ENCODE results near the gene IL18RAP.

Gene IL18RAP

DNA sequence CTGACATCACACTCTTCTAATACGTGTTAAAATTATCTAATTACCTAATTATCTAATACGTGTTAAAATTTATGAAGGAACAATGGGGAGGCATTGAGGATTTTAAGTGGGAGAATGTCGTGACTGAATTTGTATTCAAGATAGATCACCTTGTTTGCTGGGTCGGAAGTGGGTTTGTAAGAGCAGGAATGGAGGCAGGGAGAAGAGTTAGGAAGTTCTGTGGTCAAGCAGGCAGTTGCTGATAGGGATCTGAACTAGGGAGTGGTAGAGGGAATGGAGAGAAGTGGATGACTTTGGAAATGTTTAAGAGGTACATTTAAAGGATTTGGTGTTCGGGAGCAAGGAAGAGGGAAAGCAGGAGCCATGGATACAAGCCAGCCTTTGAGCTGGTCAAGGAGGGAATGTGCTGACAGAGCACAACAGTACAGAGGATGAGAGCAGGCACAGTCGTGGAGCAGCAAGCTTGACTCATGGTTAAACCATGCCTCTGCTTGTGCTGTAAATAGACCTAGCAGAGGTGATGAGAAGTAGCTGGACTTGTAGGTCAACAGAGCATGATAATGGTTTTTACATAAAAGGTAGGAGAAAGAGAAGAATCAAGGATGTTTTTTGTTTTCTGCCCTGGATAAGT is 16.2 kb downstream of the IL18RAP start:
- TF ChIP-seq ZFX (IDR thresholded peaks at IDR 0.05; ENCODE audit: borderline replicate concordance), result no peak
- TF ChIP-seq, protein P1, sequence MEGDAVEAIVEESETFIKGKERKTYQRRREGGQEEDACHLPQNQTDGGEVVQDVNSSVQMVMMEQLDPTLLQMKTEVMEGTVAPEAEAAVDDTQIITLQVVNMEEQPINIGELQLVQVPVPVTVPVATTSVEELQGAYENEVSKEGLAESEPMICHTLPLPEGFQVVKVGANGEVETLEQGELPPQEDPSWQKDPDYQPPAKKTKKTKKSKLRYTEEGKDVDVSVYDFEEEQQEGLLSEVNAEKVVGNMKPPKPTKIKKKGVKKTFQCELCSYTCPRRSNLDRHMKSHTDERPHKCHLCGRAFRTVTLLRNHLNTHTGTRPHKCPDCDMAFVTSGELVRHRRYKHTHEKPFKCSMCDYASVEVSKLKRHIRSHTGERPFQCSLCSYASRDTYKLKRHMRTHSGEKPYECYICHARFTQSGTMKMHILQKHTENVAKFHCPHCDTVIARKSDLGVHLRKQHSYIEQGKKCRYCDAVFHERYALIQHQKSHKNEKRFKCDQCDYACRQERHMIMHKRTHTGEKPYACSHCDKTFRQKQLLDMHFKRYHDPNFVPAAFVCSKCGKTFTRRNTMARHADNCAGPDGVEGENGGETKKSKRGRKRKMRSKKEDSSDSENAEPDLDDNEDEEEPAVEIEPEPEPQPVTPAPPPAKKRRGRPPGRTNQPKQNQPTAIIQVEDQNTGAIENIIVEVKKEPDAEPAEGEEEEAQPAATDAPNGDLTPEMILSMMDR (IDR thresholded peaks at IDR 0.05), result no peak
- H3K27ac ChIP-seq, result no peak overlapping the region

GRCh38 chr2:102442967-102443828 is 20.2 kb downstream of the IL18RAP start:
- TF ChIP-seq ZFX (IDR thresholded peaks at IDR 0.05; ENCODE audit: borderline replicate concordance), result no peak
- TF ChIP-seq, protein P1 (IDR thresholded peaks at IDR 0.05), result peak; percentile 83

DNA sequence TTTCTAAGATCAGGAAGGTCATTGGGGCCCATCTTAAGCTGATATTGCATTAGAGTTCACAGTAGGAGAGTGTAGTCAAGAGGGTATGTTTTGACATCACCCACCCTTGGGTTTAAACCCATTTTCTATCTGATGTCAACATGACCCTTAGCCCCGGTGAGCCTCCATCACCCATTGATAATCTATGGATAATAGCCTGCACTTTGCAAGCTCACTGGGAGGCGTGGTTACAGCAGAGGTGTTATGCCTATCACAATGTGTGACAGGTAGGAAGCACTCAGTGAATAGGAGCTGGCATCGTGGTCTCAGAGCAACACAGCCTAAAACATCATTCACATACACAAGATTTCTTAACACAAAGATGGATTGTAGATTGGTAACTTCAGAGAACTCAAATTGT is 21.3 kb downstream of the IL18RAP start:
- TF ChIP-seq ZFX (IDR thresholded peaks at IDR 0.05; ENCODE audit: borderline replicate concordance), result no peak
- TF ChIP-seq, protein P1 (IDR thresholded peaks at IDR 0.05), result no peak
- no peak overlapping the region for H3K27ac ChIP-seq

More at GRCh38 chr2:102442967-102443828, 20.2 kb downstream of the IL18RAP start:
- no peak overlapping the region for H3K27ac ChIP-seq

DNA sequence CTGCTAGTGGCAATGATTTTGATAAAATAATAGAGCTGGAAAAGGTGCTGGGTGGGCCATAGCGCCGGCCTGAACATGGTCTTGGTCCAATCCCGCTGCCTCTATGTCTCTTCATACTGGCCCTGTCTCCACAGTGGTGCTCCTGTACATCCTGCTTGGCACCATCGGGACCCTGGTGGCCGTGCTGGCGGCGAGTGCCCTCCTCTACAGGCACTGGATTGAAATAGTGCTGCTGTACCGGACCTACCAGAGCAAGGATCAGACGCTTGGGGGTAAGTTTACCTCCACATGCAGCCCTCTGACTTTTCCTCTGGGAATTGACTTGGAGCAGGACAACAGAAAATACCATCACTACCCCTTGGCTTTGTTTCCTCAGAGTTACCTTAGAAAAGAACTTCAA is 24.0 kb downstream of the IL18RAP start:
- TF ChIP-seq, protein P1 (IDR thresholded peaks at IDR 0.05), result no peak
- no peak for TF ChIP-seq ZFX (IDR thresholded peaks at IDR 0.05; ENCODE audit: borderline replicate concordance)
- H3K27ac ChIP-seq, result no peak overlapping the region

GRCh38 chr2:102449370-102449974 is 26.5 kb downstream of the IL18RAP start:
- TF ChIP-seq, protein P1 (IDR thresholded peaks at IDR 0.05), result peak; percentile 85
- TF ChIP-seq ZFX (IDR thresholded peaks at IDR 0.05; ENCODE audit: borderline replicate concordance), result no peak

DNA sequence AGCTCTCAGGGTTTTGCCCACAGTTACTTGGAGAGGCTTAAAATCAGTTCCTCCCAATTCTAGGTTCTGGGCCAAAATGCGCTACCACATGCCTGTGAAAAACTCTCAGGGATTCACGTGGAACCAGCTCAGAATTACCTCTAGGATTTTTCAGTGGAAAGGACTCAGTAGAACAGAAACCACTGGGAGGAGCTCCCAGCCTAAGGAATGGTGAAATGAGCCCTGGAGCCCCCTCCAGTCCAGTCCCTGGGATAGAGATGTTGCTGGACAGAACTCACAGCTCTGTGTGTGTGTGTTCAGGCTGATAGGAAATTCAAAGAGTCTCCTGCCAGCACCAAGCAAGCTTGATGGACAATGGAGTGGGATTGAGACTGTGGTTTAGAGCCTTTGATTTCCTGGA is 29.0 kb downstream of the IL18RAP start:
- TF ChIP-seq ZFX (IDR thresholded peaks at IDR 0.05; ENCODE audit: borderline replicate concordance), result no peak
- TF ChIP-seq, protein P1 (IDR thresholded peaks at IDR 0.05), result no peak
- no peak overlapping the region for H3K27ac ChIP-seq

More at GRCh38 chr2:102449370-102449974, 26.5 kb downstream of the IL18RAP start:
- H3K27ac ChIP-seq, result no peak overlapping the region
